ENCODE measurements around the gene ACBD6. TPM values are rescaled to one million over a fixed set of nuclear protein-coding genes. Genes with fewer than 3 reads are reported as not detected.

The ACBD6 gene
- polyA plus RNA-seq, 1 experiment = 49.0 TPM

GRCh38 chr1:180247061-180247460 lies 255.3 kb downstream of the ACBD6 start:
- CTCF ChIA-PET = interaction anchor here (1.0 to 1.4 kb wide), 2 partner anchors 24 to 235 kb away, joined by 3 to 5 read pairs; no protein-coding TSS in a partner anchor
- TF ChIP-seq, protein P1, sequence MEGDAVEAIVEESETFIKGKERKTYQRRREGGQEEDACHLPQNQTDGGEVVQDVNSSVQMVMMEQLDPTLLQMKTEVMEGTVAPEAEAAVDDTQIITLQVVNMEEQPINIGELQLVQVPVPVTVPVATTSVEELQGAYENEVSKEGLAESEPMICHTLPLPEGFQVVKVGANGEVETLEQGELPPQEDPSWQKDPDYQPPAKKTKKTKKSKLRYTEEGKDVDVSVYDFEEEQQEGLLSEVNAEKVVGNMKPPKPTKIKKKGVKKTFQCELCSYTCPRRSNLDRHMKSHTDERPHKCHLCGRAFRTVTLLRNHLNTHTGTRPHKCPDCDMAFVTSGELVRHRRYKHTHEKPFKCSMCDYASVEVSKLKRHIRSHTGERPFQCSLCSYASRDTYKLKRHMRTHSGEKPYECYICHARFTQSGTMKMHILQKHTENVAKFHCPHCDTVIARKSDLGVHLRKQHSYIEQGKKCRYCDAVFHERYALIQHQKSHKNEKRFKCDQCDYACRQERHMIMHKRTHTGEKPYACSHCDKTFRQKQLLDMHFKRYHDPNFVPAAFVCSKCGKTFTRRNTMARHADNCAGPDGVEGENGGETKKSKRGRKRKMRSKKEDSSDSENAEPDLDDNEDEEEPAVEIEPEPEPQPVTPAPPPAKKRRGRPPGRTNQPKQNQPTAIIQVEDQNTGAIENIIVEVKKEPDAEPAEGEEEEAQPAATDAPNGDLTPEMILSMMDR (IDR thresholded peaks at IDR 0.05; ENCODE audit: insufficient read depth, low read depth, low read length) = no peak

GRCh38 chr1:180246579-180246978 lies 255.8 kb downstream of the ACBD6 start:
- TF ChIP-seq, protein P1 (IDR thresholded peaks at IDR 0.05; ENCODE audit: insufficient read depth, low read depth, low read length) = no peak
- POLR2A ChIA-PET = no interaction called here
- CTCF ChIA-PET = interaction anchor here (1.0 to 1.4 kb wide), 2 partner anchors 24 to 236 kb away, joined by 3 to 5 read pairs; no protein-coding TSS in a partner anchor
- Histone ChIP-seq H3K36me3 (ENCODE audit: control insufficient read depth, insufficient read depth, low read length) (no peaks in the 10 kb centered on the region), H3K4me3 (ENCODE audit: low read depth, low read length) (no peak overlapping the region), H3K27me3 (ENCODE audit: control insufficient read depth, insufficient read depth, low read length) (peaks cover 5% of the 10 kb centered on the region)
- no peak for DNase-seq (ENCODE audit: low read depth)

More at GRCh38 chr1:180247061-180247460, 255.3 kb downstream of the ACBD6 start:
- POLR2A ChIA-PET = no interaction called here
- no peak for DNase-seq (ENCODE audit: low read depth)
- Histone ChIP-seq H3K4me3 (ENCODE audit: low read depth, low read length) (no peak overlapping the region), H3K27me3 (ENCODE audit: control insufficient read depth, insufficient read depth, low read length) (peaks cover 5% of the 10 kb centered on the region), H3K36me3 (ENCODE audit: control insufficient read depth, insufficient read depth, low read length) (no peaks in the 10 kb centered on the region)

- DNase-seq (ENCODE audit: low read depth) = no peak
- Histone ChIP-seq H3K4me3 (ENCODE audit: low read depth, low read length) (no peak overlapping the region), H3K27me3 (ENCODE audit: control insufficient read depth, insufficient read depth, low read length) (peaks cover 14% of the 10 kb centered on the region), H3K36me3 (ENCODE audit: control insufficient read depth, insufficient read depth, low read length) (no peaks in the 10 kb centered on the region)
- ChIA-PET CTCF (interaction anchor here (1.4 kb wide), 1 partner anchor 8 kb away, joined by 4 read pairs; no protein-coding TSS in a partner anchor), POLR2A (no interaction called here)
- TF ChIP-seq, protein P1 (IDR thresholded peaks at IDR 0.05; ENCODE audit: insufficient read depth, low read depth, low read length) = no peak
Observed at GRCh38 chr1:180244840-180245239, 257.5 kb downstream of the ACBD6 start.

DNA sequence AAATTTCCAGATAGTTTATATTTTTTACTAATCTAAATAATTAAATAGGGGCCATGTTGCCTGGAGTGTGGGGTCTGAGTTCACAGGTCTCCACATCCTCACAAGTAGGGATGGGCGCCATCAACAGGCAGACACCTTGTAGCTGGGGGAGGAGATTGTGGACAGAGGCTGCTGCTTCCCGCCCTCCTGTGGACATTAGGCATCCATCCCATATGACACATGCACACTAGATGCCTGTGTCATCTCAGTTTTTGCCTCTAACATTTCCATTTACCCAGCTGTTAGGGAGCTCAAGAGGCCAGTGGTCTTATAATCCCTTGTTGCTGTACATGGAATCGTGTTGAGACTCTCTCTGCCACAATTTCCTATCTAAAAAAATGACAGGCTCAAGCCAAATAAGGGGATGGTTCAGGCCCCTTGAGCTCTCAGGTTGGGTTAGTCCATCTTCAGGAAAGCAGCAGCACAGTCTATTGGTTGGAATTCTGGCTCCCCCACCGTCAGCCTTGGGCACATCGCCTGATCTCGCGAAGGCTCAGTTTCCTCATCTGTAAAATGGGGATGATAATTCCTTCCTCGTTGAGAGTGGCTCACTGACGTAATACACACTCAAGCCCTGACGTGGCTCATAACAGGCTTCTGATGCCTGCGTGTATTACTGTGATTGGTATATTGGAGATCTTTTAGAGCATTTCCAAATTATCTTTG lies 258.7 kb downstream of the ACBD6 start:
- CTCF ChIA-PET = no interaction called here
- Histone ChIP-seq H3K4me3 (ENCODE audit: low read depth, low read length) (no peak overlapping the region), H3K27me3 (ENCODE audit: control insufficient read depth, insufficient read depth, low read length) (peaks cover 19% of the 10 kb centered on the region), H3K36me3 (ENCODE audit: control insufficient read depth, insufficient read depth, low read length) (no peaks in the 10 kb centered on the region)
- POLR2A ChIA-PET = no interaction called here
- DNase-seq (ENCODE audit: low read depth) = no peak
- TF ChIP-seq, protein P1 (IDR thresholded peaks at IDR 0.05; ENCODE audit: insufficient read depth, low read depth, low read length) = no peak

DNA sequence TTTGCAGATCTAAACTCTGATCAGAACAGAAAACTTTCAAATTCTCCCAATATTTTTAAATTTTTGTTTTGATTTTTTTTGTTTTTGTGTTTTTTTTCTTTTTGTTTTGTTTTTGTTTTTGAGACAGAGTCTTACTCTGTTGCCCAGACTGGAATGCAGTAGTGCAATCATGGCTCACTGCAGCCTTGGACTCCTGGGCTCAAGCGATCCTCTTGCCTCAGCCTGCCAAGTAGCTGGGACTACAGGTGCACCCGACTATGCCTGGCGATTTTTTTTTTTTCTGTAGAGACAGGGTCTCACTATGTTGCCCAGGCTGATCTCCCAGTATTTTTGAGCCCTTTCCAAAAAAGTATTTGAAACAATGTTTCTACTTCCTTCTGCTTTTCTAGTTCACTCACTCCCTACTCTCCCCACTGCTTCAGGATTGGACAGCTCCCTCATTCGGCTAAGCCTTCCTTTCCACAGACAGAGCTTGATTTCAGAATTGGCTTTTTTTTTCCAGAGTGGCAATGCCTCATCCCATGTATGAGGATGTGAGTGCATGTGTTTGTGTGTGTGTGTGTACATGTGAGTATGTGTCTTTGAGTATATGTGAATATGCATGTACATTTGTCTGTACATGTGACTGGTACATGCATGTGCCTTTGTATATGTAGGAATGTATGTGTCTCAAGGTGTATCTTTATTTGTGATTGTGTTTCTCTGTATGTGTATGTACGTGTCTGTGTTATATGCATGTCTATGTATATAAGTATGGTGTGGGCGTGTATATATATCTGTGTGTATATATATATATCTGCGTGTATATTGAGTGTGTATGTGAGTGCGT lies 260.4 kb downstream of the ACBD6 start:
- CTCF ChIA-PET = interaction anchor here (0.6 to 2.1 kb wide), 4 partner anchors 10 to 306 kb away, joined by 3 to 10 read pairs (median 4); no protein-coding TSS in a partner anchor
- no peak for DNase-seq (ENCODE audit: low read depth)
- H3K36me3 ChIP-seq (ENCODE audit: control insufficient read depth, insufficient read depth, low read length) = no peaks in the 10 kb centered on the region
- TF ChIP-seq, protein P1 (IDR thresholded peaks at IDR 0.05; ENCODE audit: insufficient read depth, low read depth, low read length) = no peak
- H3K27me3 ChIP-seq (ENCODE audit: control insufficient read depth, insufficient read depth, low read length) = peaks cover 24% of the 10 kb centered on the region
- no peak overlapping the region for H3K4me3 ChIP-seq (ENCODE audit: low read depth, low read length)
- POLR2A ChIA-PET = interaction anchor here (0.5 kb wide), 1 partner anchor 1260 kb away, joined by 6 read pairs; no protein-coding TSS in a partner anchor

All from BJ (cell line).